Endodermal cell (in vitro differentiated cells): ENCODE results near the gene NECTIN4. TPM values are rescaled to one million over a fixed set of nuclear protein-coding genes. Genes with fewer than 3 reads are reported as not detected.
"Not testable (repeated sequence)": the region's sequence is repeated elsewhere in the genome, so short reads cannot be mapped to it uniquely, and the experiment has no call there.

Source experiments
- DNase-seq: peaks from one replicate; pipeline ENCODE4 v3.0.0-alpha.2; 2017
- H3K27ac ChIP-seq: 2 replicates; pipeline ENCODE4 v1.5.1; 2013; ENCODE audit warnings: mild to moderate bottlenecking, low read depth, low read length, moderate library complexity
- H3K27me3 ChIP-seq: 2 replicates; pipeline ENCODE4 v1.6.1; 2013; ENCODE audit warnings: mild to moderate bottlenecking, low read length, moderate library complexity; ENCODE audit not compliant: insufficient read depth, control insufficient read depth, poor library complexity, severe bottlenecking
- H3K36me3 ChIP-seq: 2 replicates; pipeline ENCODE4 v1.7.0; 2013; ENCODE audit warnings: mild to moderate bottlenecking, low read length, moderate library complexity; ENCODE audit not compliant: control insufficient read depth, insufficient read depth
- H3K4me1 ChIP-seq: one replicate; pipeline ENCODE4 v1.7.0; 2013; ENCODE audit warnings: low read length; ENCODE audit not compliant: control insufficient read depth, insufficient read depth
- H3K4me3 ChIP-seq: 2 replicates; pipeline ENCODE4 v1.5.1; 2013; ENCODE audit warnings: mild to moderate bottlenecking, low read length, moderate library complexity
- H3K9ac ChIP-seq: 2 replicates; pipeline ENCODE4 v1.6.1; 2013; ENCODE audit warnings: mild to moderate bottlenecking, low read length, moderate library complexity; ENCODE audit not compliant: poor library complexity, severe bottlenecking; ENCODE audit errors: extremely low read depth
- H3K9me3 ChIP-seq: 2 replicates; pipeline ENCODE4 v1.6.1; 2013; ENCODE audit warnings: mild to moderate bottlenecking, low read length, moderate library complexity; ENCODE audit not compliant: control insufficient read depth
- H3K27ac Mint-ChIP-seq: 2 replicates; pipeline ENCODE4 v1.8.0; 2020; ENCODE audit warnings: mixed read lengths
- H3K27me3 Mint-ChIP-seq: 2 replicates; pipeline ENCODE4 v1.8.0; 2021; ENCODE audit warnings: mild to moderate bottlenecking, mixed read lengths; ENCODE audit not compliant: insufficient read depth
- H3K36me3 Mint-ChIP-seq: 2 replicates; pipeline ENCODE4 v1.8.0; 2020; ENCODE audit warnings: low read depth, mixed read lengths
- H3K4me1 Mint-ChIP-seq: 2 replicates; pipeline ENCODE4 v1.8.0; 2020; ENCODE audit warnings: mixed read lengths
- H3K4me3 Mint-ChIP-seq: 2 replicates; pipeline ENCODE4 v1.8.0; 2020; ENCODE audit warnings: mild to moderate bottlenecking, moderate library complexity, mixed read lengths
- H3K9me3 Mint-ChIP-seq: 2 replicates; pipeline ENCODE4 v1.8.0; 2020; ENCODE audit warnings: mild to moderate bottlenecking, mixed read lengths
- CTCF ChIP-seq: fragments of 200-600 bp; sonication (generic); conservative IDR thresholded peaks from 2 replicates; pipeline ENCODE4 v1.5.0; 2021; ENCODE audit warnings: antibody characterized with exemption, mild to moderate bottlenecking
- WGBS, 2 experiments: methylation state at CpG; one replicate each; pipeline versions ENCODE4 v1.1.5 to v1.1.7; 2013; ENCODE audit warnings: missing lambda C conversion rate in 2 of 2, mixed read lengths in 1 of 2; ENCODE audit not compliant: insufficient coverage in 1 of 2, insufficient read length in 1 of 2; 5-methylcytosine and 5-hydroxymethylcytosine counted together
- total RNA-seq, 2 donors: library from RNA; stranded (reverse); fragmentation: NEBNext Ultra II Directional in 1 of 2; extraction: Animal tissue kit (Norgen Biotek cat#: 25700) in 1 of 2; gene quantifications; 2 replicates in 1 of 2; 3 replicates in 1 of 2; pipeline ENCODE4 v1.2.1, GENCODE V29; 2021

The NECTIN4 gene
- total RNA-seq, 2 donors from 2014 or later = not detected

GRCh38 chr1:161022432-161022831, 66.9 kb downstream of the NECTIN4 start:
- H3K4me1 Mint-ChIP-seq = peaks cover 31% of the 10 kb centered on the region
- H3K4me3 Mint-ChIP-seq = peak overlapping the region; percentile 99
- not testable (repeated sequence) for DNase-seq, H3K9me3 Mint-ChIP-seq, H3K4me1 ChIP-seq, H3K9me3 ChIP-seq, H3K27me3 Mint-ChIP-seq, H3K4me3 ChIP-seq, H3K36me3 Mint-ChIP-seq, H3K27ac ChIP-seq, H3K36me3 ChIP-seq, H3K27me3 ChIP-seq, H3K9ac ChIP-seq
- WGBS, 2 experiments = 90% methylated on average over 7 to 12 of the region's 12 CpGs
- peak overlapping the region; percentile 100 for H3K27ac Mint-ChIP-seq

- H3K9me3 Mint-ChIP-seq = peaks cover 1% of the 10 kb centered on the region
- WGBS, 2 experiments = 91 to 100% methylated on average over 2 of the region's 2 CpGs
- Histone ChIP-seq H3K4me1 (peaks cover 7% of the 10 kb centered on the region), H3K27ac (no peak overlapping the region), H3K9me3 (no peaks in the 10 kb centered on the region), H3K36me3 (no peaks in the 10 kb centered on the region), H3K27me3 (no peaks in the 10 kb centered on the region), H3K9ac (peak overlapping the region; percentile 64), H3K4me3 (peak overlapping the region; percentile 98)
- peak overlapping the region; percentile 99 for H3K4me3 Mint-ChIP-seq
- H3K4me1 Mint-ChIP-seq = peaks cover 35% of the 10 kb centered on the region
- no peaks in the 10 kb centered on the region for H3K27me3 Mint-ChIP-seq
- H3K36me3 Mint-ChIP-seq = peaks cover under 1% of the 10 kb centered on the region
- H3K27ac Mint-ChIP-seq = peak overlapping the region; percentile 100
- no peak for TF ChIP-seq CTCF
- no peak for DNase-seq
Measured at GRCh38 chr1:161021970-161022353, 67.4 kb downstream of the NECTIN4 start.

- H3K27me3 Mint-ChIP-seq = no peaks in the 10 kb centered on the region
- peaks cover 40% of the 10 kb centered on the region for H3K4me1 Mint-ChIP-seq
- Histone ChIP-seq H3K9me3 (no peaks in the 10 kb centered on the region), H3K36me3 (no peaks in the 10 kb centered on the region), H3K27me3 (no peaks in the 10 kb centered on the region), H3K4me1 (peaks cover 7% of the 10 kb centered on the region), H3K9ac (peak overlapping the region; percentile 96), H3K27ac (no peak overlapping the region), H3K4me3 (peak overlapping the region; percentile 98)
- no peaks in the 10 kb centered on the region for H3K9me3 Mint-ChIP-seq
- TF ChIP-seq CTCF = no peak
- H3K4me3 Mint-ChIP-seq = peak overlapping the region; percentile 99
- peak; percentile 100 for DNase-seq
- 5 to 15% methylated on average over 6 to 34 of the region's 34 CpGs for WGBS, 2 experiments
- peak overlapping the region; percentile 100 for H3K27ac Mint-ChIP-seq
- peaks cover 5% of the 10 kb centered on the region for H3K36me3 Mint-ChIP-seq
Measured at GRCh38 chr1:161021165-161021969, 68.0 kb downstream of the NECTIN4 start.

Other genes starting within 250 kb of the NECTIN4 start
- gene CD244, start 226.7 kb downstream of the NECTIN4 start, total RNA-seq = under 1 TPM in 1 of 2 donors, not detected in 1; 0.31 TPM
- under 1 TPM; 0.22 to 0.51 TPM for gene ITLN1, start 204.4 kb downstream of the NECTIN4 start, total RNA-seq
- gene ITLN2, start 134.7 kb downstream of the NECTIN4 start, total RNA-seq = 10 to 100 TPM; 20.3 to 29.7 TPM
- 100 to 1,000 TPM; 190 to 226 TPM for gene F11R, start 68.4 kb downstream of the NECTIN4 start, total RNA-seq
- gene TSTD1, start 50.6 kb downstream of the NECTIN4 start, total RNA-seq = 10 to 100 TPM; 59.1 to 76.4 TPM
- 10 to 100 TPM; 55.5 to 57.3 TPM for gene USF1, start 43.6 kb downstream of the NECTIN4 start, total RNA-seq
- gene ARHGAP30, start 19.7 kb downstream of the NECTIN4 start, total RNA-seq = under 1 TPM; 0.07 to 0.13 TPM
- gene KLHDC9, start 8.8 kb upstream of the NECTIN4 start, total RNA-seq = 10 to 100 TPM; 14.6 to 25.4 TPM
- gene PFDN2, start 28.5 kb upstream of the NECTIN4 start, total RNA-seq = 10 to 100 TPM; 62.9 to 95.7 TPM
- 10 to 100 TPM; 51.0 to 65.1 TPM for gene NIT1, start 28.5 kb upstream of the NECTIN4 start, total RNA-seq
- 10 to 100 TPM; 34.2 to 39.8 TPM for gene DEDD, start 43.1 kb upstream of the NECTIN4 start, total RNA-seq
- 10 to 100 TPM; 89.5 to 97.1 TPM for gene UFC1, start 64.4 kb upstream of the NECTIN4 start, total RNA-seq
- gene USP21, start 69.9 kb upstream of the NECTIN4 start, total RNA-seq = 10 to 100 TPM; 26.7 to 39.7 TPM
- gene PPOX, start 76.9 kb upstream of the NECTIN4 start, total RNA-seq = 10 to 100 TPM; 46.4 to 47.2 TPM
- 10 to 100 TPM; 30.4 to 37.9 TPM for gene B4GALT3, start 87.9 kb upstream of the NECTIN4 start, total RNA-seq
- gene ADAMTS4, start 109.5 kb upstream of the NECTIN4 start, total RNA-seq = 1 to 10 TPM; 4.4 to 9.6 TPM
- gene NDUFS2, start 112.8 kb upstream of the NECTIN4 start, total RNA-seq = 10 to 100 TPM; 83.5 to 100.0 TPM
- gene FCER1G, start 125.7 kb upstream of the NECTIN4 start, total RNA-seq = under 1 TPM; 0.68 to 0.69 TPM
- gene APOA2, start 134.1 kb upstream of the NECTIN4 start, total RNA-seq = 100 to 1,000 TPM; 268 to 396 TPM
- 10 to 100 TPM in 1 of 2 donors, 1 to 10 TPM in 1; 9.0 to 11.6 TPM for gene TOMM40L, start 136.5 kb upstream of the NECTIN4 start, total RNA-seq
- gene NR1I3, start 148.6 kb upstream of the NECTIN4 start, total RNA-seq = not detected
- 10 to 100 TPM in 1 of 2 donors, 1 to 10 TPM in 1; 4.0 to 11.3 TPM for gene PCP4L1, start 169.2 kb upstream of the NECTIN4 start, total RNA-seq
- gene MPZ, start 220.4 kb upstream of the NECTIN4 start, total RNA-seq = 1 to 10 TPM; 1.7 to 3.3 TPM
- 100 to 1,000 TPM; 270 to 296 TPM for gene SDHC, start 224.8 kb upstream of the NECTIN4 start, total RNA-seq